Renal cortical epithelial cell (primary cell): Measurements from ENCODE around the gene GRPEL1. TPM values are rescaled to one million over a fixed set of nuclear protein-coding genes. Genes with fewer than 3 reads are reported as not detected.
A peak's percentile ranks its signal among the peaks of the same experiment; 100 is the strongest.
"Not testable (repeated sequence)": the region's sequence is repeated elsewhere in the genome, so short reads cannot be mapped to it uniquely, and the experiment has no call there.

Source experiments
- DNase-seq: peaks from one replicate; pipeline ENCODE4 v3.0.0-alpha.2; 2011; ENCODE audit warnings: low read depth
- total RNA-seq: library from RNA; depleted of rRNA; stranded (reverse); fragments of >200 nt; gene quantifications from 2 replicates; pipeline ENCODE4 v1.2.3, GENCODE V29; 2014

The GRPEL1 gene
- total RNA-seq = 39.9 and 42.2 TPM in 2 replicates

- peak; percentile 98 for DNase-seq
Measured at GRCh38 chr4:7067452-7068278, at the start of gene GRPEL1. TSS of gene GRPEL1 (minus strand) at chr4:7068064. CDS start at chr4:7068032, 32 bp downstream.

- DNase-seq = no peak
Measured at GRCh38 chr4:7116705-7117104, 48.8 kb upstream of the GRPEL1 start.

GRCh38 chr4:7115557-7116340 is 47.9 kb upstream of the GRPEL1 start:
- DNase-seq = no peak

GRCh38 chr4:7112656-7113055 is 44.8 kb upstream of the GRPEL1 start:
- no peak for DNase-seq

GRCh38 chr4:7111441-7111840 is 43.6 kb upstream of the GRPEL1 start:
- no peak for DNase-seq

- DNase-seq = no peak
Measured at GRCh38 chr4:7110546-7110945, 42.7 kb upstream of the GRPEL1 start.

- DNase-seq = no peak
Measured at GRCh38 chr4:7109169-7109568, 41.3 kb upstream of the GRPEL1 start.

GRCh38 chr4:7108660-7109059 is 40.8 kb upstream of the GRPEL1 start:
- DNase-seq = no peak

DNA sequence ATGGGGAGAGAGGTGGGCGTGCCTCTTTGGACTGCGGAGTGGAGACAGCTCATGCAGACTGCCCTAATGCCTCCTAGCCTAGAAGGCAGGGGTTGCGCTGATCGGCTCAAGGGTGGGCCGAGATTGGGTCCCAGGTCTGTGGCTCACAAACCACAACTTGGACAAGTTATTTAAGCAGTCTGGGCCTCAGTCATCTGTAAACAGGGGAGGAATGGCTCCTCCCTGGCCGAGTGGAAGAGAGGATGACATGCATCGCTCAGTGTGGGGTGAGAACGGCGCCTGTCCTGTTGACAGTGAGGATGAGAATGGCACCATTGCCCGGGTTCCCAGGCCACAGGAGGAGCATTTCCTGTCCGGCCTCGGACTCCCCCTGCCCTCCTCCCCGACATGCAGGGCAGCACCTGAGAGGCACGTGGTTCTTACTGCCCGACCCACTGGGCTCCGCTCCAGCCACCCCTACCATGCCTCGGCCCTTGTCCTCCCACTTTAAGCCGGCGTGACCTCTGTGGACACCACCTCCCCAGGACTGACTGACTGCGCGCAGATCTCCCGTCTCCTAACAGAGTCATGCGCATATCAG is 40.3 kb upstream of the GRPEL1 start:
- no peak for DNase-seq

- DNase-seq = no peak
Measured at GRCh38 chr4:7107166-7107905, 39.5 kb upstream of the GRPEL1 start.

GRCh38 chr4:7105276-7105675 is 37.4 kb upstream of the GRPEL1 start:
- DNase-seq = no peak

DNA sequence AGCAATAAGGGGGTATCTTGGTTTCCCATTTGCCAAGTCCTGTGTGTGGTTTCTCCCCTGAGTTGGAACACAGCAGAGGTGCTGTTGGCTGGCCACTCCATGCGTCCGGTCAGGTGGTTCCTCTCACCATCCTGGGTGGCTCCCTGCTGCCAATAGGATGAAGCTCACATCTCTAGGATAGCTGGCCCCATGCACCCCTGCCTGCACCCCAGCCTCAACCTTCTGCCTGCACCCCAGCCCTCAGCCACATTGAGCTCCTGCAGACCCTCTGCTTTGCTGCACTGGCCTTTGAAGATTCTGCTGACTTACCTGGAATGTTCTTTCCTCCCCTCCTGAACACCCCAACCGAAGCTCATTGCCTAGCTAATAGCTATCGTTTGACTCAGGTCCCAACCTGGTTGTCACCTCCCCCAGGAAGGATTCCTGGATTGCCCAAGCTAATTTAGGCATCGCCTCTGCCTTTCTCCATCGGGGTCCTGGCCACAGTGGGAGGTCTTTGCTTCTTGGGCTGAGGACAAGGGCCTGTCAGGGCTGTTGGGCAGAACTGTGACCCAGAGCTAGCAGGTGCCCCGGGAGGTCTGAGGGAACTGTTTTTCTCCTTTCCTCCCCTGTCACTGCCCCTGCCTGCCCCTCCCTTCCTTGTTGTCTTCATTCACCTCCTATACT is 36.6 kb upstream of the GRPEL1 start:
- no peak for DNase-seq

DNA sequence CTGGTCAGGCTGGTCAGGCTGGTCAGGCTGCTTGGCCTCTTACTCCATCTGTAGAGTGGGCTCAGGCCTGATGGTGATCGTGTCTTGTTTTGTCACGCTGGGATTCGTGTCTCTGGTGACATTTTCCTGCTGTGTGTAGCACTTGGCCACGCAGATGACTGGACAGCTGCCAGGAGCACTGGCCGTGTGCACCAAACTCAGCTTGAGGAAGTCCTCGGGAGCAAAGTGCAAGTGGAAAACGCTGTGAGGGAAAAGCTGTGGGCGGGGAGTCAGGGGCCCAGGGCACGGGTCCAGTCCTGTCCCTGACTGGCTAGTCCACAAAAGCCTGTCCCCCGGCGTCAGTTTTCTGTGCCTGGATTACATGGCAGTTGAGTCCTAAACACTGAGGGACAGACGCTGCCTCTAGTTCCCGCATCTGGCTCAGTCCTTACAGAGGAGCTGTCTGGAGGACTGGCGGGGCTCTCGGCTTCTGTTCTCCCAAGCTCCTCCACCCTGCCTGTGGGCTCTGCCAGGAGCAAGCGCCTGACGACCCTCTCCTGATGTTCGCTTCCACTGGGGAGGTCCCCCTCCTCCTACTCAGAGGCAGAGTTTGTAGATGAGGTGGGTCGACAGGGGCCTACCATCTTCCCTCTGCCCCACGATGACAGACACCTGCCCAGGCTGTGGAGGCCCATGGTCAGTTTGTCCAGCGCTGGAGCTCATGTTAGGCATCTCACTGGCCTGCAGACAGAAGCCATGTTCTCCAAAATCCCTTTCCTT is 35.9 kb upstream of the GRPEL1 start:
- no peak for DNase-seq

- peak; percentile 54 for DNase-seq
Measured at GRCh38 chr4:7103031-7103606, 35.3 kb upstream of the GRPEL1 start.

GRCh38 chr4:7102516-7102909 is 34.6 kb upstream of the GRPEL1 start:
- DNase-seq = not testable (repeated sequence)

DNA sequence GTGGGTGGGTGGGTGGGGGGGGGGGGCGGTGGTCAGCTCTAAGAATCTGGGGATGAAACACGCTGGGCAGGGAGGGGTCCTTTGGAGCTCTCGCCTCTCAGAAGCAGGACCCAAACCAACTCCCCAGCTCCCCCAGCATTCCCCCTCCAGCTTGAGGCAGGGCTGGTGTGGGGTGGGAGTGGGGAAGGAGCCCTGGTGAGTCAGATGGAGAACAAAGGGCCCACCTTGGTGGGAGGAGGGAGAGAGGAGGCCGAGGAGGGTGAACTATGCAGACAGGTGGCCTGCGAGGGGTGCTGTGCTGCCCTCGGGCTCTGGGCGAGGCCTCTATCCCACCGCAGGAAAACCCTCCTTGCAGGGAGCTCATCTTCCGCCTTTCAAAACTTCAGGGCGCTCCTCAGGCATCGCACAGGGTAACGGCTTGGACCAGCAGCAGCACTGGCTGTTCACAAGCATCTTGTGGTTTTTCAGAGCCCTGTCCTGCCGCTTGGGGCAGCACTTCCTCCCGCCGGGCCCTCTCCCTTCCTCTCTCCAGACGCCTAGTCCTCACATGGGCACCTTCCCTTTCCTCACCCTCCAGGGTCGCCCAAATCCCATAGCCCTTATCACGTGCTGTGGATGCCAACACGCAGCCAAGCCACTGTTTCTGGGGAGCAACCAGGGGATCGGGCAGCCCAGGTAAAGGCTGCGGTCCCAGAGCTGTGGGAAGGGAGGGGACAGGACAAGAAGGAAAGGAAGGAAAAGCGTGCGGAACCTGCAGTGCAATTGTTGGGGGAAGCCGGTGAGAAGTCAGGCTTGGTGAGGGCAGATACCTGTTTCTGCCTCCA is 34.0 kb upstream of the GRPEL1 start:
- peak; percentile 52 for DNase-seq

DNA sequence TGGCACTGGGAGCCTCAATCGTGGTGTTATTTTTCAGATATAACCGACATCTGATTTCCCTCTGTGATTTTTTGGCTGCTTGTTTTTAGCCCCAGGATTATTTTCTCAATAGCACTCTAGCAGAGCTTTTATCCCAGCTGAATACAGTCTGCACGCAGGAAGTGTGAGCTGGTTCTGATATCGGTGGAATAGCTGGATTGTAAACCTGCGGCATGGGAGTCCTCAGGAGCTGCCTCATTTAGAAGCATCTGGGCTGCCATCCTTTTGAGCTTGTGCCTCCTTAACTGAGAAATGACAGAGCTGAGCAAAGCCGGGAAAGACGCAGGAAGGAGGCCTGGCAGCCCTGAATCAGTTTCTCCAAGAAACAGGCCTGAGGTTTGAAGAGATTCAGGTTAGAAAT is 28.4 kb upstream of the GRPEL1 start:
- DNase-seq = no peak

GRCh38 chr4:7095611-7096155 is 27.8 kb upstream of the GRPEL1 start:
- DNase-seq = no peak

DNA sequence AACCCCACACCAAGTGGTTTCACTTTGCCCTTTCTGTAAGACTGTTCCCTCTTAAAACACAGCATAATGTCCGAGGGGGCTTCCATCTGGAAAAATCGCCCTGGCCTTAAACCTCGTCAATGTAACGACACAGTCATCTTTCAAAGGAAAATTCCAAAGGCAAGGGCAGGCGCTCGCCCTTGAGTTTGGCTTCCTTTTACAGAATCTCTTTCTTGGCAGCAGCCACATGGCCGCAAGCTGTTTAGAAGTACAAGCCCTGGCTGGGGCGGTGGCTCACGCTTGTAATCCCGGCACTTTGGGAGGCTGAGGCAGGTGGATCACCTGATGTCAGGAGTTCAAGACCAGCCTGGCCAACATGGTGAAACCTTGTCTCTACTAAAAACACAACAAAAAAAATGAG is 27.1 kb upstream of the GRPEL1 start:
- DNase-seq = no peak
